ENCODE data around the gene TRIO. TPM values are rescaled to one million over a fixed set of nuclear protein-coding genes. Genes with fewer than 3 reads are reported as not detected.

The TRIO gene
- total RNA-seq, 4 donors from 2014 or later, result 67.4 to 103 (median 94.7) TPM

DNA sequence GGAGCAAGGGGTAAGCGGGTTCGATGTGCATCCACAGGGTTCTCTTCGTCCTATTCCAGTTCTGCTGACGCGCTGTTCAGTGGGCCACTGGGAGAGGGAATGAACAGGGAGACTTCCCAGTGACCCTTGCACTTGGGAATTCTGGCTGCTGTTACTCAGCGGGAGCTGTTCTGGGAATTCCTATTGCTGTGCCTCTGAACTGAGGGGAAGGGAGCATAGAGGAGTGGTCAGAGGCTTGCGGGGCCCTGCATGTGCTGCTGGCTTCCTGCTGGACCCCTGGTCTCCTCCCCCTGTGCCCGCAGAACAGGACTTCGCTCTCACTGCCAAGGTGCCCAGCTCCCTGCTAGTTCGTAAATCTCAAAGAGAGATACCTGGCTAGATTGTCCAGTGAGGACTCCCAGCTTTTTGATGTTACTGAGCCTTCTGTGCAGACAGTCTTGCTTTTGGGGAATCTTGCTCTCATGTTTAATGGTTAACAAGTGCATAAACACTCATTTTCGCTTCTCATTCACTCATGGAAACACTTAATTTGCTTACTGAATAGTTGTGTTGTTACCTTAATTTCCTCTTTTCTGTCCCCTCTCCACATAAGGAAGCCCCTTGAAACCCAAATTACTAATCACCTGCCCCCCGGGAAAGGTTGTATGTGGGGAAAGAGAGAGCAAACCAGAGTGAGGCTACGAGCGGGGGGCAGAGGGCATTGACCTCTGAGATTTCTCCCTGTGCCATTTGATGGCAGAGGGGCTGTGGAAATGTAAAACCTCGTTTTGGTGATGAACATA lies 5.9 kb downstream of the TRIO start:
- Histone ChIP-seq H3K27me3 (no peaks in the 10 kb centered on the region), H3K4me1 (peaks cover 10 to 28% of the 10 kb centered on the region in 2 donors), H3K36me3 (no peaks in the 10 kb centered on the region), H3K9me3 (no peaks in the 10 kb centered on the region), H3K27ac (no peak overlapping the region), H3K4me3 (replicated peaks in 1 of 3) (no peak overlapping the region)
- no peak for DNase-seq
- 78 to 93% methylated on average over 7 to 15 of the region's 15 CpGs for WGBS, 2 donors
- TF ChIP-seq CTCF (IDR thresholded peaks at IDR 0.05) (no peak), POLR2A (IDR thresholded peaks at IDR 0.05) (no peak)
- intact Hi-C loops (cut with DNase I), result loop anchor here (10.0 kb wide), 1 partner anchor 116 kb away; no protein-coding TSS in a partner anchor

DNA sequence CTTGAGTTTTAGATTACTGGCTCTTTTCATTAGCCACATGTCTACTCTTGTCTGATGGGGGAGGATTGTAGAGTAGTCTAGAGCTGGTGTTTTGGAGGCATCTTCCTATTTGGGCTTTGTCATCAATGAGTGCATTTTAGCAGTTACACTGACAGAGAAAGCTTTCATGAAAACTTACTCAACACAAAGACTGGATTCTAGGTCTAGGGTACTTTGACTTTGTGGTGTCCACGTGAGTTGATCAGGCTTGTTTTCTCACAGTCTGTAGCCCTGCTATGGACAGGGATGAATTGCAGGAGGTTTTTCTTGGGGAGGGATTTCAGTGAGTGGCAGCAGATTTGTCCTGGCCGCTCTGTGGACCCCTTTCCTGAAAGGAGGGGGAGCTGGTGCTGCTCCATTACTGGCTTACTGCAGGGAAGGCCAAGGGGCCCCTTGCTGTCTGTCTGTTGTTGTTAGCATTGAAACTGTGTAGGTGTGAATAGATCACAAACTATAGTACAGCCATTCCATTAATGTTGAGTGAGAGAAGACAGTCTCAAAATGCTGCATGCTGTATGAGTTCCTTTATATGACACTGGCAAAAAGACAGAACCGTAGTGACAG lies 6.6 kb downstream of the TRIO start:
- Histone ChIP-seq H3K4me1 (peaks cover 10 to 35% of the 10 kb centered on the region in 2 donors), H3K9me3 (no peaks in the 10 kb centered on the region), H3K4me3 (replicated peaks in 1 of 3) (no peak overlapping the region), H3K27me3 (no peaks in the 10 kb centered on the region), H3K36me3 (no peaks in the 10 kb centered on the region), H3K27ac (no peak overlapping the region)
- 96 to 98% methylated on average over 3 of the region's 3 CpGs for WGBS, 2 donors
- no peak for DNase-seq
- intact Hi-C loops (cut with DNase I), result loop anchor here (10.0 kb wide), 1 partner anchor 115 kb away; no protein-coding TSS in a partner anchor
- TF ChIP-seq POLR2A (IDR thresholded peaks at IDR 0.05), result no peak
- TF ChIP-seq CTCF (IDR thresholded peaks at IDR 0.05), result no peak

- Histone ChIP-seq H3K27ac (no peak overlapping the region), H3K36me3 (no peaks in the 10 kb centered on the region), H3K9me3 (no peaks in the 10 kb centered on the region), H3K4me1 (peaks cover 0 to 29% of the 10 kb centered on the region in 2 donors), H3K27me3 (no peaks in the 10 kb centered on the region), H3K4me3 (replicated peaks in 1 of 3) (no peak overlapping the region)
- WGBS, 2 donors, result 70 to 98% methylated on average over 3 of the region's 3 CpGs
- TF ChIP-seq CTCF (IDR thresholded peaks at IDR 0.05), result no peak
- intact Hi-C loops (cut with DNase I), result no loop called here
- DNase-seq, result no peak
These were observed 8.3 kb downstream of the TRIO start for GRCh38 chr5:14151416-14151815.

DNA sequence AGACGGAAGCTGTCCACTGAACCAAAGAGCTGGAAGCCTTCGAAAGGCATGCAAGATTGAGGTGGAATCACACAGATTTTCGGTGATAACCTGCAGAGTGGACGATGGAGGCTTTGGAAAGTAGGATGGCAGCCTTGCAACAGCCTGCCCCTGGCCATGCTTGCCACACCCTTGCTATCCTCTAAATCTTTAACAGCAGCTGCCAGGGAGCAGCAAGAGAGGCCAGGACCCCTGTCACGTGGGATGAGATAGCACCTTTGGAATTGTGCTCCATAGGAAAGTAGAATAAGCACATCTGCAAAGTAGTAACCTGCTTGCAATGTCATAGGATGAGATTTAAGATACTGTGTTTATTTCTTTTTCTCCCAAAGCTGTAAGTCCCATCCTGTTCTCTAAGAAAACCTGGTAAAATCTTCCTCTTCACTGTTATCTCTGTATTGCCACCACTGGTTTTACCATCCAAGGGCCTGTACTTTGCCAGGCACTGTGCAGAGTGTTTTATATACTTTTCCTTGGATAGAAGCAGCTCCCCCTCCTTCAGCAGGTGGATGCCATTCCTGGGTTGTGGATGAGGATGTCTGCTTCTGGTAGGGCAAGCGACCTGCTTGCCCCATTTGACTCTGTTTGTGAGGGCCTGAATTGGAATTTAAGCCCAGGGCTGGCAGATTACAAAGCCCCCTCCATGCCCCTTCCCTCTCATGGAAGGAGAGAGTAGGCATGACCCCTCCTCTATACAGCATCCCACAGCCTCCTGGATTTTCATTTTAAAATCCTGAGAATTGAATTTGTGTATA lies 10.1 kb downstream of the TRIO start:
- no peak overlapping the region for H3K4me3 ChIP-seq (replicated peaks in 1 of 3)
- H3K4me1 ChIP-seq, result peaks cover 0 to 24% of the 10 kb centered on the region in 2 donors
- WGBS, 2 donors, result 89 to 93% methylated on average over 6 of the region's 6 CpGs
- no peaks in the 10 kb centered on the region for H3K27me3 ChIP-seq
- H3K9me3 ChIP-seq, result no peaks in the 10 kb centered on the region
- H3K36me3 ChIP-seq, result no peaks in the 10 kb centered on the region
- DNase-seq, result no peak
- TF ChIP-seq POLR2A (IDR thresholded peaks at IDR 0.05), result no peak
- TF ChIP-seq CTCF (IDR thresholded peaks at IDR 0.05), result no peak
- H3K27ac ChIP-seq, result peak overlapping the region in 1 of 3 donors; percentile 6
- intact Hi-C loops (cut with DNase I), result no loop called here
